OCI-LY1 (cell line): ENCODE measurements around the gene AKNAD1.

ENCODE experiments used
- CTCF ChIP-seq: fragments of 200-600 bp; sonication (generic), shearing (Covaris generic); IDR thresholded peaks from 2 replicates; pipeline ENCODE4 v1.5.1; 2017; ENCODE audit warnings: mild to moderate bottlenecking, antibody characterized with exemption, low read length, moderate library complexity, mixed read lengths
- EZH2 ChIP-seq: fragments of 200-600 bp; sonication (generic), shearing (Covaris generic); IDR thresholded peaks from 2 replicates; pipeline ENCODE4 v1.8.0; 2017; ENCODE audit warnings: borderline replicate concordance, mixed run types, mild to moderate bottlenecking, antibody characterized with exemption, low read length, moderate library complexity, mixed read lengths

DNA sequence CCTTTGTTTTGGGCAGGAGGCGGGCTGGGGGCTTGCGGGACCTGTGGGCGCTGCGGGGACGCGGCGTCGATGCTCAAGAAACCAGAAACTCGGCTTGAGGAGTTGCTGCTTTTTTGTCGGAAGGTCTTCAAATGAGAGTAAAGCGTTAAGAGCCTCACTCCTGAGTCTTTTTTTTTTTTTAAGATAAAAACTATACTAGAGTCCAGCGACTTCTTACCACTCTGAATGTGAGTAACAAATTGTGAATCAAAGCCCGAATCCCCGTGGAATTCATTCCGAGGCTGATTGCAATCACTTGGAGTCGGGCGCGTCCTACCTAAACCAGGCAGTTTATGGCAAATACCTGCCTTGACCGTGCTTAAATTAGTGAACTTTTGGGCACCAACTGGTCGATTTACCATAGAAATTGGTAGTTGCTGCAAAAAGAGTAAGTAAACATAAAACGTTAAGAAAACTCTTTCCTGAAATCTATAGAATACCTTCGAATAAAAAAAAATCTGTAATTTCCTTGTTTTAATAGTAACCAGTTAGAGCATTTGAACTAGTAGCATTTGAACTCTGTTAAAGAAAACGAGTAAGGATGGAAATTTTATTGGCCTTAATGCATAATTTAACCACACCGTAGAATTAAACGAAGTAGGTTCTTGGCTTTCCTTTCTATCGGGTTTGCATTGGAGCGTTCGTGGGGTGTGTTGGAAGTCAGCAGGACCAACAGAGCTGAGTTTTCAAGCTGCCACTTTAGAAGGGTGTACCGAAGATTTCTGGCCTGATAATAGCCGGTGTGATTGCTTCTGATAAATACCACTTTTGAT lies 20.7 kb upstream of the AKNAD1 start:
- TF ChIP-seq CTCF = no peak
- TF ChIP-seq EZH2 = no peak
